Fibroblast of peridontal ligament (primary cell): ENCODE data around the gene HECTD1.
"Not testable (repeated sequence)": the region's sequence is repeated elsewhere in the genome, so short reads cannot be mapped to it uniquely, and the experiment has no call there.

ENCODE experiments used
- DNase-seq: peaks from one replicate; pipeline ENCODE4 v3.0.0-alpha.2; 2010; ENCODE audit errors: extremely low read depth

HECTD1 gene

DNA sequence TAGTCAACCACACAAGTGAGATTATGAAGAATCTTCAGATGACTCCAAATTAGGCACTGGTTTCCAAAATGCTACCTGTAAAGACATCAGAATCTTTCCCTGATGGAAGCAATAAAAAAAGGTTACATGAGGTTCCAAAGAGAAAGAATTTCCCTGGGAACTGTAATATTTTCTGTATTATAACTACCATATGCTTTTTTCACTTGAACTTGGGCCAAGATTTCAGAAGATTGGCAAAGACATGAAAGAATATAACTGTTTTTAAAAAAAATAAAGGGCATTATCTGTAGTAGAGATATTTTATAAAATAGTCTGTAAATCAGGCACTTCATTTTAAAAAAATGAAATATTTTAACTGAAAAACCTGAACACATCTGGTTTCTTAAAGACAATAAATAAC, 12.9 kb downstream of the HECTD1 start:
- peak; percentile 68 for DNase-seq

DNA sequence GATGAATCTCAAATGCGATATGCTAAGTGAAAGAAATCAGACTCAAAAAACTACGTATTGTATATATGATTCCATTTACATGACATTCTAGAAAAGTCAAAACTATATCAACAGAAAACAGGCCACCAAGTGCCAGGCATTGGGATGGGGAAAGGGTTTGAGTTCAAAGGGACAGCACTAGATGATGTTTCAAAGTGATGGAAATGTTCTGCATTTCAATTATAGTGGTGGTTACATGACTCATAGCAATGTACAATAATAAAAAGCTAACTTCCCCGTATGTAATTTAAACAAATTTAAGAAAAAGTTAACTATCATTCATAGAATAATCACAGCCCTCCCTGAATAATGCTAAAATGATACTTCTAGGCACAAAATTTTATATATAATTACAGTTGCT, 13.5 kb downstream of the HECTD1 start:
- peak; percentile 39 for DNase-seq

DNA sequence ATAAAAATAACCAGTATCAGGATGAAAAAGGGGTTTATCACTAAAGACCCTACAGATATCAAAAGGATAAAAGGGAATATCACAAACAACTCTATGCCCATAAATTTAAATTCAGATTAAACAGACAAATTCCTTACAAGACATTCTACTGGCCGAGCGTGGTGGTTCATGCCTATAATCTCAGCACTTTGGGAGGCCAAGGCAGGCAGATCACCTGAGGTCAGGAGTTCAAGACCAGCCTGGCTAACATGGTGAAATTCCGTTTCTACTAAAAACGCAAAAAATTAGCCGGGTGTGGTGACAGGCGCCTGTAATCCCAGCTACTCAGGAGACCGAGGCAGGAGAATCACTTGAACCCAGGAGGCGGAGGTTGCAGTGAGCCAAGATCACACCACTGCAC, 15.0 kb downstream of the HECTD1 start:
- not testable (repeated sequence) for DNase-seq

DNA sequence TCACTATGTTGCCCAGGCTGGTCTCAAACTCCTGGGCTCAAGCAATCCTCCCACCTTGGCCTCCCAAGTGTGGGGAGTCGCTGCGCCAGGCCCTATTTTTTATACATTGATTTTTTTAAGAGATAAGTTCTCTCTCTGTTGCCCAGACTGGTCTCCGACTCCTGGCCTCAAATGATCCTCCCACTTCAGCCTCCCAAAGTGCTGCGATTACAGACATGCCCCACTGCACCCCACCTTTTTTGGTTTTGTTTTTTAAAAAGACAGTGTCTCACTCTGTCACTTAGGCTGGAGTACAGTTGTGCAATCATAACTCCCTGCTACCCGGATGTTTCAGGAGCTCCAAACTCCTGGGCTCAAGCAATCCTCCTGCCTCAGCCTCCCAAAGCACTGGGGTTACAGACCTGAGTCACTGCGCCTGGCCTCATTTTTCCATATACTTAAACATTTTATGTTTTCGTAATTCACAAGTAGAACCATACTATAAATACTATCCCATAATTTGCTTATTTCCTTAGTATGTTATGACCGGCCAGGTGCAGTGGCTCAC, 16.8 kb downstream of the HECTD1 start:
- no peak for DNase-seq

DNA sequence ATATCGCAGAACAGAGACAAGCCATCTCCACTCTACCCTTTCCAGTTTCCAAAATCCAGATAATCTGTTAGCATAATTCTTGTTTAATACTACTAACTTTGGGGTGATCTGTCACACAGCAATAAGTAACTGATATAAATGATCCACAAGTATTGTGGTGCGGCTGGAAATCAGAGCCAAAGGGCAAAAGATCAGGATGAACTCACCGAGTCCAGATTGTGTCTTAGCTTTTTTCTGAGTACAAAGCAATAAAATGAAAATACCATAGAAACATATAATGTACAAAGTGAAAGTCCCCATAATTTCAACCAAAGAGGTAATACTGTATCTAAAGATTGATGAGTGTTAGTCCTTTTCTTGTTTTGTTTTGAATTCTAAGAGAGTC, 17.4 kb downstream of the HECTD1 start:
- DNase-seq = no peak

DNA sequence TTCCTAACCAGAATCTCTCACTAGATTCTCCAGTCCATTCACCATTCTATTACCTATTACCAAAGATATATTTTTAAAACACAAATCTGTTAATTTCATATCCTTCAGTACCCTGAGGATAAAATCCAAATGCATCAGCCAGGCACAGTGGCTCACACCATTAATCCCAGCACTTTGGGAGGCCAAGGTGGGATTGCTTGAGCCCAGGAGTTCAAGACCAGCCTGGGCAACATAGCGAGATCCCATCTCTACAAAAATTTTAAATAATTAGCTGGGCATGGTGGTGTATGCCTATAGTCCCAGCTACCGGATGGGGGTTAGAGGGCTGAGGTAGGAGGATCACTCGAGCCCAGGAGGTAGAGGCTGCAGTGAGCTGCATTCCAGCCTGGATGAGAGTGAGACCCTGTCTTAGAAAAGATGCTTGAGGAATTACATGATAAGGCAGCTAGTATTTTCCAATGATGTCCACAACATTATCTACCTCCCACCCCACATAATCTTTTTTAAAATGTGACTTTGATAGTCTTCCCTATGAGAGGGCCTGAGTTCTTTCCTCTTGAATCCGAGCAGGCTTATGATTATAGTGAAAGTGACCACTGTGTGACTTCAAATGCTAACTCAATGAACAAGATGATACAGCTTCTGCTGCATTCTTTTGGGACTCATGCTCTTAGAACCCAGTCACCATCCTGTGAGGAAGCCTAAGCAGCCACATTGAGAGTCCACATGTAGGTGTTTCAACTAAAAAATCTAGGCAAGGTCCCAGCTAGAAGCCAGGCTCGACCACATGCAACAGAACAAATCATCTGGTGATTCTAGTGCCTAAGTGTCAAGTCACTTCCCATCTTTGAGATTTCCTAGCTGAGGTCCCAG, 18.0 kb downstream of the HECTD1 start:
- DNase-seq = no peak

DNA sequence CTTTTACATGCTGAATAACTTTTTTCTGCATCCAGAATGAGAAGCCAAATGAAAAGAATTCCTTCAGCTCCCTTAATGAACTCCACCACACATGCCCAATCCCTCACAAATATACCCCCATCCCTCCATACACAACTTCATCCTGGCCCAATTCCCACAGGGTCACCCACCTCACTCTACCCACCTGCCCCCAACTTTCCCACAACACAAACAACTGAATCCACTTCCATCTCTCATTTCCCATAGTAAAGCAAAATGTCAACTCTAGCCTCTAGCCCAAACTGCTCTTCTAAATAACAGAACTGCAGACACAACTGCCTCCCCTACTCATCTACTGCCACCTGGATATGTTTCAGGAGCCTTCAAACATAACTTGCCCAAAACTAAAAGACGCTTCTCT, 18.8 kb downstream of the HECTD1 start:
- no peak for DNase-seq

DNA sequence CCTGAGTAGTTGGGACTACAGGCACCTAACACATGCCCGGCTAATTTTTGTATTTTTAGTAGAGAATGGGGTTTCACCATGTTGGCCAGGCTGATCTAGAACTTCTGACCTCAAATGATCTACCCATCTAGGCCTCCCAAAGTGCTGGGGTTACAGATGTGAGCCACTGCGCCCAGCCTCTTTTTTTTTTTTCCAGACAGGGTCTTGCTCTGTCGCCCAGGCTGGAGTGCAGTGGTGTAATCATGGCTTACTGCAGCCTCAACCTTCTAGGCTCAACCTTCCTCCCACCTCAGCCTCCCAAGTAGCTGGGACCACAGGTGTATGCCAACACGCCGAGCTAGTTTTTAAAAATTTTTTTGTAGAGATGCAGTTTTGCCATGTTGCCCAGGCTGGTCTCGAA, 25.6 kb downstream of the HECTD1 start:
- not testable (repeated sequence) for DNase-seq

DNA sequence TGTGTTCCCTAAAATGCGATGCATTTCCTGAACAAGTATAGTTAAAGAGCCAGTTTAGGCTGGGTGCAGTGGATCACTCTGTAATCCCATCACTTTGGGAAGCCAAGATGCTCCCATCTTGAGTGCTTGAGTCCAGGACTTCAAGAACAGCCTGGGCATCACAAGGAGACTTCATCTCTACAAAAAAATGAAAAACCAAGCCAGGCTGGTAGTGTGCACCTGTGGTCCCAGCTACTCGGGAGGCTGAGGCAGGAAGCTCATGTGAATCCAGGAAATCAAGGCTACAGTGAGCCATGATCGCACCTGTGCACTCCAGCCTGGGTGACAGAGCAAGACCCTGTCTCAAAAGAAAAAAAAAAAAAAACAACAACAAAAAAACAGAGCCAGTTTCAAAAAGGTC, 26.3 kb downstream of the HECTD1 start:
- no peak for DNase-seq

DNA sequence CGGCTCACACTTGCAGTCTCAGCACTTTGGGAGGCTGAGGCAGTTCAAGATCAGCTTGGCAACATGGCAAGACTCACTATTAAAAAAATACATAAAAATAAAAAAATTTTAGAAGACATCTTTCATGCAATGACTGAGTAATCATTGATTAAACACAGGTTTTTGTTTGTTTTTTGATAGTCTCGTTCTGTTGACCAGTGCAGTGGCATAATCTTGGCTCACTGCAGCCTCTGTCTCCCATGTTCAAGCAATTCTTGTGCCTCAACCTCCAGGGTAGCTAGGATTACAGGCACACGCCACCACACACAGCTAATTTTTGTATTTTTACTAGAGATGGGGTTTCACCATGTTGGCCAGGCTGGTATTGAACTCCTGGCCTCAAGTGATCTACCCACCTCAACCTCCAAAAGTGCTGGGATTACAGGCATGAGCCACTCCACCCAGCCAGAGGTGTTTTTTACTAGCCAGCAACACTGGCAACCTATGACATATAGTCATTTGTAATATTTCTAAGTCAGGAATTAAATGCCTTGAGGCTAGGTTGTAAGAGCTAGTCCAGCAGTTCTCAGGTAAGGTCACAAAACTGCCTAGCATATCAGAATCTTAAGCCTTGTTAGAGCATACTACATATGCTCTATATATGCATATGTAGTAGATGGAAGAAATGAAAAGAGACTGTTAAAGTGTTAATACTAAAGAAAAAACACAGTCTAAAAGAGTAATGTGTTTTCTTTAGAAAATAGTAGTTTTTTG, 27.1 kb downstream of the HECTD1 start:
- DNase-seq = no peak

DNA sequence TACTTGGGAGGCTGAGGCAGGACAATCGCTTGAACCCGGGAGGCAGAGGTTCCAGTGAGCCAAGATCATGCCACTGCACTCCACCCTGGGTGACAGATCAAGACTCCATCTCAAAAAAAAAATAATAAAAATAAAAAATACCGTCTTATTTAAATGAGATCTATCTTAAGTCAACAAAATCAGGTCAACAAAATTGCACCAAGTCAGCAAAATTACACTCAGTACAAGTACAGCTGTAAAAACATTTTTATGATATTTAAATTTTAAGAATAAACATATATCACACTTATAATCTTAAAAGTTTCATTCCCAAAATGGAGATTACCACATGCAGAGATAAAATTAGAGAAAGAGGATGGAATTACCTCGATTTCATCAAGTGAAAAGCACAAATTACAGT, 33.2 kb downstream of the HECTD1 start:
- no peak for DNase-seq

DNA sequence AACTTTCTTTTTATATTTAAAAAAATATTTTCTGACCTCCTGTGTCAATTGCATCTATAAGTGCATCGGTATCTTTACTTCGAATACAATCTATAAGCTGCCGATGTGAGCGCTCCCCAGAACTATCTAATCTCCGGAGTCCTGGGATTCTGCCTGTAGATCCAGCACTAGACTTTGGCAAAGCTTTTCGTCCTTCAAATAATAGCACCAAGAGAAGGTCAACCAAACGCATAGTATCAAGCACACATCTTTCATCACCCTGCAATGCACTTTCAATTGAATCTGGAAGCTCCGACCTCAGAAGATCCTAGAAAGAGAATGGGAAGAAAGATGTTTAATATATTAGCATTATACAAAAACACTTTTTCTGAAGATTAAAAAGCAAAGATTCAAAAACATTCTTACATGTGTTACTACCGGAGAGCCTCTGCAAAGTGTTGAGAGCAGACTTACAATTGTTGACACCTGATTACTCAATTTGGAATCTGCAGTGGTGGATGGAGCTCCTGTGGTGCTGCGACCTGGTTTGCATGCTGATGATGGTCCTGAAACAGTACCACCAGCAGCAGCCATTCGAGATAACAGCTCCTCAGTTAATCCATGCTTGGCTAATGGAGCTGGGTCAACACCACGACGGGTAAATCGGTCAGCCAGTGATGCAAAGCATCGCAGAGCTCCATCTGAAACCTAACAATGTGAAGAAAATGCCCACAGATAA, 34.3 kb downstream of the HECTD1 start:
- no peak for DNase-seq

DNA sequence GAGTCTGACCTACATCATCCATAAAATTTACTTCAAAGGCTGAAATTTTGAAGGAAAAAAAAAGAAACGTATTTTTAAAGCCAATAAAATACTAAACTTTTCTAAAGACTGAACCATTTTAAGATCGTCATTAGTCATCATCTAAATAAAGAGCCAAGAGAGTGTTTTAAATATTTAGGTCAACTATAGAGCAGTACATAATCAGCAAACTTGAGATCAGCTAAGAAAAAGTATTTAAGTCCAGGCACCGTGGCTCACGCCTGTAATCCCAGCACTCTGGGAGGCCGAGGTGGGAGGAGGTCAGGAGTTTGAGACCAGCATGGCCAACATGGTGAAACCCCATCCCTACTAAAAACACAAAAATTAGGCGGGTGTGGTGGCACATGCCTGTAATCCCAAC, 35.5 kb downstream of the HECTD1 start:
- peak; percentile 45 for DNase-seq

DNA sequence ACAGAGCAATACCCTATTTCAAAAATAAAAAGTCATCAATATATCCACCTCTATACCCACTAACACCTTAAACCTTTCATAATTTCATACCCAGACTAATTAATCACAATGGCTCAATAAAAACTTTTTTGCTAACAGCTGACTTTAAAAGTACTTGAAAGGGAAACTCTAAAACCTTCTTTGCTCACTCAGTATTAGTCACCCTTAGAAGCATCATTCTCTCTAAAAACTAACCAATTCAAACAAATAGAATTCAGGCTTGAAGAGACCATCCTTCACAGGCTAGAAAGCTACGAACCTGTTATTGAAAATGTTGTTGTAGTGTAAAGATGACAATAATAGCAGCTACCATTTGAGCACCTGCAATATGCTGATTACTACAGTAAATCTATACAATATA, 37.2 kb downstream of the HECTD1 start:
- DNase-seq = peak; percentile 35

DNA sequence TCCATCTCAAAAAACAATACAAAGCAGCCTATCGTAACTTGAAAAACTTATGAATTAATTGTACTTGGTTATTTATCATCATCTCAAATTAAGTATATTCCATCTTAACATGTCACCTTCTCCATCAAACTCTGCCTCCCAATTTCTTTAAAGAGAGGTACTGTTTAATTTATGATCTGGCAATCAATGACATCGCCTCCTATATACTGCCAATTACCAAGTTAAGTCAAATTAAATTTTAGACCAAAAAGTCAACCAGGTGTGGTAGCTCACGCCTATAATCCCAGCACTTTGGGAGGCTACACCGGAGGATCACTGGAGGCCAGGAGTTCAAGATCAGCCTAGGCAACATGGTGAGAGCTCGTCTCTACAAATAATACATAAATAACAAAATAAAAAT, 37.7 kb downstream of the HECTD1 start:
- DNase-seq = no peak

DNA sequence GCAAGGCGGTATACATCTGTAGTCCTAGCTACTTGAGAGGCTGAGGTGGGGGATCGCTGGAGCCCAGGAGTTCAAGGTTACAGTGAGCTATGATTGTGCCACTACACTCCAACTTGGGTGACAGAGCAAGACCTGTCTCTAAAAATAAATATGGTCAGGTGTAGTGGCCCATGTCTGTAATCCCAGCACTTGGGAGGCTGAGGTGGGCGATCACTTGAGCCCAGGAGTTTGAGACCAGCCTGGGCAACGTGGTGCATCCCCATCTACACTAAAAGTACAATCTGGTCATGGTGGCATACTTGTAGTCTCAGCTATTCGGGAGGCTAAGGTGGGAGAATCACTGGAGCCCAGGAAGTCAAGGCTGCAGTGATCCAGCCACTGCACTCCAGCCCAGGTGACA, 40.6 kb downstream of the HECTD1 start:
- DNase-seq = no peak

DNA sequence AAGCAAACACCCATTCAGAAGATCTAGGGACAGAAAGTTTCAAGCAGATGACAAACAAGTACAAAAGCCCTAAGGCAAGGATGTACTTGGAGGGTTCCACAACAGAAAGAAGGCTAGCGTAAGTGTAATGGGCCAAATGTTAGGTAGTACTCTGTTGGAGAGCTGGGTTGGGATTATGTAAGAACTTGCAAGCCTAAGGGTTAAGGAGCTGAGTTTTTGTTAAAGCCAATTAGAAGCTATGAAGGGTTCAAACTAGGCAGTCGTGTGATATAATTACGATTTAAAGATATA, 41.4 kb downstream of the HECTD1 start:
- DNase-seq = no peak

DNA sequence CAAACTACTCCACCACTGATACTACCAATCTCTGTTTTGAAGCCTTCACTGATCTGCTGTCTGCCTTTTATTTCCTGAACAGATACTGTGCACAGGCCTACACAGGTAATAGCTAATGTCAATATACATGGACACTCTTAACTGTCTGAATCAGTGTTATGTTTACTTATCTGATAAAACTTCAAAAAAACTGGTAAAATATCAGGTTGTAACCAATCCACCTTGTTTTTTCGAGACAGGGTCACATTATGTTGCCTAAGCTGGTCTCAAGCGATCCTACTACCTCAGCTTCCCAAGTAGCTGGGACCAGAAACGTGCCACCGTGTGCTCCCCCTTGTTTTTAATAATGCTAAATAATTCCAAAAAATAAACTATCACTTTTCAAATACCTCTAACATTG, 43.5 kb downstream of the HECTD1 start:
- no peak for DNase-seq

DNA sequence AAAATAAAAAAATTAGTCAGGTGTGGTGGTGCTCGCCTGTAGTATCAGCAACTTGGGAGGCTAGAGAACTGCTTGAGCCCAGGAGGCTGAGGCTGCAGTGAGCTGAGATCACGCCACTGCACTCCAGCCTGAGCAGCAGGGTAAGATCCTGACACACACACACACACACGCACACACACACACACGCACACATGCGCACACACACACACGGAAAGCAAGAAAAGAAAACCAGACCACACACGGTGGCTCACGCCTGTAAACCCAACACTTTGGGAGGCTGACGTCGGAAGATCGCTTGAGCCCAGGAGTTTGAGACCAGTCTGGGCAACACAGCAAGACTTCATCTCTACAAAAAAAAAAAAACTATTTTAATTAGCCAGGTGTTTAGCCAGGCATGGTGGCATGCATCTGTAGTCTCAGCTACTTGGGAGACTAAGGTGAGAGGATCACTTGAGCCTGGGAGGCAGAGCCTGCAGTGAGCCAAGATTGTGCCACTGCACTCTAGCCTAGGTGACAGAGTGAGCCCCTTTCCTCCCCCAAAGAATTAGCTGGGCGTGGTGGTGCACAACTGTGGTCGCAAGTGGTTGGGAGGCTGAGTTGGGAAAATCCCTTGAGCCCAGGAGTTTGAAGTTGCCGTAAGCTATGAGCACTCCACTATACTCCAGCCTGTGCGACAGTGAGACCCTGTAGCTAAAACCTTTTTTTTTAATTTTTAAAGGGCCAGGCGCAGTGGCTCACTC, 44.5 kb downstream of the HECTD1 start:
- no peak for DNase-seq

DNA sequence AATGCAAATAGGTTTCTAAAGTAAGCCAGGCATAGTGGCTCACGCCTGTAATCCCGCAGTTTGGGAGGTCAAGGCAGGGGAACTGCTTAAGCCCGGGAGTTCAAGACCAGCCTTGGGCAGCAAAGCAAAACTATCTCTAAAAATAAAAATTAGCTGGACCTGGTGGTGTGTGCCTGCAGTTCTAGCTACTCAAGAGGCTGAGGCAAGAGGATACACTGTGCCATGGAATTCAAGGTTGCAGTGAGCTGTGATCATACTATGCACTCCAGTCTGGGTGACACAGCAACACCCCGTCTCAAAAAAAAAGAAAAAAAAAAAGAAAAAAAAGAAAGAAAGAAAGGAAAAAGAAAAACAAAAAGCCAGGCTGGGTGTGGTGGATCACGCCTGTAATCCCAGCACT, 46.3 kb downstream of the HECTD1 start:
- DNase-seq = no peak

DNA sequence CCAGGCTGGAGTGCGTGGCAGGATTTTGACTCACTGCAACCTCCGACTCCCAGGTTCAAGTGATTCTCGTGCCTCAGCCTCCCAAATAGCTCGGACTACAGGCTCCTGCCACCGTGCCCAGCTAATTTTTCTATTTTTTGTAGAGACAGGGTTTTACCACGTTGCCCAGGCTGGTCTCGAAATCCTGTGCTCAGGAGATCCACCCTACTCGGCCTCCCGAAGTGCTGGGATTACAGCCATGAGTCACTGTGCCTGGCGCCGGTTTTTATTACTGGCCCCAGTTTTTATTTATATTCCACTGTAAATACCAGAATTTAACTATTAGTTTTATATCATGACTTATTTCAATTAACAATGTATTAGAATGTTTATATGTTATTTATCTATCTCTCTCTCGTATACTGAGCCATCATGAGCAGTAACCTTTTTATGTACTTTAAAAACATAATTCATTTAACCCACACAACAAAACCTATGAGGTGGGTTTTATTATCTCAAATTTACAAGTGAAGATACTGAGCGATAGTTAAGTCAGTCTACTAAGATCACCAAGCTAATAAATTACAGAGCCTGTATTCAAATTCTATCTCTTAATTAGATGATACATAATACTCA, 47.8 kb downstream of the HECTD1 start:
- DNase-seq = peak; percentile 25
